AG04449 (cell line): ENCODE measurements around the gene GRID1.

Source experiments
- CTCF ChIA-PET: fragments of 350-600 bp; formaldehyde crosslinking; extraction: SDS; loops from one replicate; lab custom pipeline; 2021; ENCODE audit warnings: antibody characterized with exemption; lab: Yijun Ruan, JAX
- POLR2A ChIA-PET: fragments of 400-600, 350-600 bp; formaldehyde crosslinking; extraction: SDS; loops from one replicate; lab custom pipeline; 2020; ENCODE audit warnings: antibody characterized with exemption, inconsistent platforms; lab: Yijun Ruan, JAX
- DNase-seq: peaks from one replicate; pipeline ENCODE4 v3.0.0-alpha.2; 2010; ENCODE audit warnings: low read depth, low spot score
- H3K4me3 ChIP-seq: 2 replicates; pipeline ENCODE4 v1.5.1; 2011; ENCODE audit warnings: low read depth, mild to moderate bottlenecking, control low read depth, low read length
- CTCF ChIP-seq: IDR thresholded peaks from one replicate; pipeline ENCODE4 v1.5.1; 2011; ENCODE audit warnings: mild to moderate bottlenecking, moderate library complexity, low read length, control low read depth, inconsistent platforms; ENCODE audit not compliant: insufficient read depth; ENCODE audit errors: missing control alignments

The GRID1 gene

GRCh38 chr10:86172301-86172700 is 194.3 kb downstream of the GRID1 start:
- ChIA-PET CTCF (no interaction called here), POLR2A (no interaction called here)
- TF ChIP-seq CTCF = no peak
- no peak for DNase-seq
- H3K4me3 ChIP-seq = no peak overlapping the region

- no peak for TF ChIP-seq CTCF
- no peak for DNase-seq
- ChIA-PET CTCF (no interaction called here), POLR2A (no interaction called here)
- no peak overlapping the region for H3K4me3 ChIP-seq
These were observed 196.1 kb downstream of the GRID1 start for GRCh38 chr10:86170255-86171108.

- TF ChIP-seq CTCF = no peak
- no peak overlapping the region for H3K4me3 ChIP-seq
- ChIA-PET POLR2A (no interaction called here), CTCF (no interaction called here)
- DNase-seq = no peak
These were observed 196.9 kb downstream of the GRID1 start for GRCh38 chr10:86169506-86170254.

- no peak for DNase-seq
- POLR2A ChIA-PET = no interaction called here
- CTCF ChIA-PET = no interaction called here
- TF ChIP-seq CTCF = no peak
- H3K4me3 ChIP-seq = no peak overlapping the region
These were observed 197.5 kb downstream of the GRID1 start for GRCh38 chr10:86169066-86169465.

GRCh38 chr10:86168256-86168655 is 198.3 kb downstream of the GRID1 start:
- POLR2A ChIA-PET = no interaction called here
- CTCF ChIA-PET = no interaction called here
- no peak for DNase-seq
- no peak overlapping the region for H3K4me3 ChIP-seq
- no peak for TF ChIP-seq CTCF

GRCh38 chr10:86167762-86168128 is 198.8 kb downstream of the GRID1 start:
- ChIA-PET POLR2A (no interaction called here), CTCF (no interaction called here)
- no peak for DNase-seq
- no peak for TF ChIP-seq CTCF
- H3K4me3 ChIP-seq = no peak overlapping the region
